ENCODE results near the gene CDKN1A. TPM values are rescaled to one million over a fixed set of nuclear protein-coding genes. Genes with fewer than 3 reads are reported as not detected.

CDKN1A gene
- total RNA-seq, 3 donors from 2014 or later (not counting 1 experiment from before 2014, with no cell fraction given) = 19.1 to 40.7 (median 25.4) TPM

DNA sequence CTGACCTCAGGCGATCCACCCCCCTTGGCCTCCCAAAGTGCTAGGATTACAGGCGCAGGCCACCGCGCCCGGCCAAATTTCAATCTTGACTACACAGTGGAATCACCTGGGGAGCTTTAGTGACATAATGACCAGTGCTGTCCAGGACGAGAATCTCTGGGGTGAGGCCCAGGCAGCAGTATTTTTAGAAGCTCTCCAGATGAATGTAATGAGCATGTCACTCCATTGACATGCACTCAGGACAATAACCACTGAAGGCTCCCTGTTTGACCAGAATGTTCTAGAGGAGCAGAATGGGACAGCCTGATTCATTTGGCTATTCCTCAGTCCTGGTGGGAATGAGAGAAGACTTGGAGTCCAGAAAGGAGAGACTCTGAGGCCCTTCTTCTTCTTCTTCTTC lies 45.1 kb upstream of the CDKN1A start:
- Histone ChIP-seq H3K36me3 (ENCODE audit: control insufficient read depth, insufficient read depth, low read length) (no peaks in the 10 kb centered on the region), H3K27ac (ENCODE audit: low read length) (no peak overlapping the region), H3K4me1 (ENCODE audit: control insufficient read depth, insufficient read depth, low read length) (peaks cover 4% of the 10 kb centered on the region), H3K9me3 (ENCODE audit: control insufficient read depth, insufficient read depth, low read length) (no peaks in the 10 kb centered on the region), H3K4me3 (ENCODE audit: low read length) (no peak overlapping the region), H3K27me3 (ENCODE audit: control insufficient read depth, insufficient read depth, low read length) (no peaks in the 10 kb centered on the region)
- no peaks in the 10 kb centered on the region for H3K4me1 Mint-ChIP-seq
- ATAC-seq (no peak), DNase-seq (no peak)
- no peaks in the 10 kb centered on the region for H3K9me3 Mint-ChIP-seq
- H3K4me3 Mint-ChIP-seq = no peak overlapping the region
- no peak overlapping the region for H3K27ac Mint-ChIP-seq
- no peaks in the 10 kb centered on the region for H3K27me3 Mint-ChIP-seq (ENCODE audit: low read depth in 2 of 2)
- intact Hi-C loops (cut with micrococcal nuclease) = no loop called here
- TF ChIP-seq, protein P1, sequence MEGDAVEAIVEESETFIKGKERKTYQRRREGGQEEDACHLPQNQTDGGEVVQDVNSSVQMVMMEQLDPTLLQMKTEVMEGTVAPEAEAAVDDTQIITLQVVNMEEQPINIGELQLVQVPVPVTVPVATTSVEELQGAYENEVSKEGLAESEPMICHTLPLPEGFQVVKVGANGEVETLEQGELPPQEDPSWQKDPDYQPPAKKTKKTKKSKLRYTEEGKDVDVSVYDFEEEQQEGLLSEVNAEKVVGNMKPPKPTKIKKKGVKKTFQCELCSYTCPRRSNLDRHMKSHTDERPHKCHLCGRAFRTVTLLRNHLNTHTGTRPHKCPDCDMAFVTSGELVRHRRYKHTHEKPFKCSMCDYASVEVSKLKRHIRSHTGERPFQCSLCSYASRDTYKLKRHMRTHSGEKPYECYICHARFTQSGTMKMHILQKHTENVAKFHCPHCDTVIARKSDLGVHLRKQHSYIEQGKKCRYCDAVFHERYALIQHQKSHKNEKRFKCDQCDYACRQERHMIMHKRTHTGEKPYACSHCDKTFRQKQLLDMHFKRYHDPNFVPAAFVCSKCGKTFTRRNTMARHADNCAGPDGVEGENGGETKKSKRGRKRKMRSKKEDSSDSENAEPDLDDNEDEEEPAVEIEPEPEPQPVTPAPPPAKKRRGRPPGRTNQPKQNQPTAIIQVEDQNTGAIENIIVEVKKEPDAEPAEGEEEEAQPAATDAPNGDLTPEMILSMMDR (IDR thresholded peaks at IDR 0.05) = no peak
- no peaks in the 10 kb centered on the region for H3K36me3 Mint-ChIP-seq
- 98% methylated on average over 6 of the region's 6 CpGs for WGBS (ENCODE audit: insufficient coverage)

DNA sequence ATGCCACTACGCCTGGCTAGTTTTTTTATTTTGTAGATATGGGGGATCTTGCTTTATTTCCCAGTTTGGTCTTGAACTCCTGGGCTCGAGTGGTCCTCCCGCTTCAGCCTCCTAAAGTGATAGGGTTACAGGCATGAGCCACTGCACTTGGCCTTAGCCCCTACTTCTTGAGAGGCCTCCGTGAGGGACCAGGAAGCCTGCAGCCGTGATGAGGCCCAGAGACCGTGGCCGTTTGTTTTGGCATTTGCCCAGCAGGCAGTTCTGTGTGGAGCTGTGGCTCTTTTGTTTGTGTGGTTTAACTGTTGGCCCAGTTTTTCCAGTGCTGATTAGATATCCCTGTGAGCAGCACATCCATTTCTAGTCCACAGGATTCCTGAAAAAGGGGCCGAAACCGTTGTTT lies 44.6 kb upstream of the CDKN1A start:
- DNase-seq = no peak
- Histone ChIP-seq H3K36me3 (ENCODE audit: control insufficient read depth, insufficient read depth, low read length) (no peaks in the 10 kb centered on the region), H3K4me1 (ENCODE audit: control insufficient read depth, insufficient read depth, low read length) (peaks cover 4% of the 10 kb centered on the region), H3K4me3 (ENCODE audit: low read length) (no peak overlapping the region), H3K27me3 (ENCODE audit: control insufficient read depth, insufficient read depth, low read length) (no peaks in the 10 kb centered on the region), H3K9me3 (ENCODE audit: control insufficient read depth, insufficient read depth, low read length) (no peaks in the 10 kb centered on the region), H3K27ac (ENCODE audit: low read length) (no peak overlapping the region)
- WGBS (ENCODE audit: insufficient coverage) = 56% methylated on average over 9 of the region's 9 CpGs
- TF ChIP-seq, protein P1 (IDR thresholded peaks at IDR 0.05) = no peak
- ATAC-seq = no peak
- intact Hi-C loops (cut with micrococcal nuclease) = no loop called here
- H3K27ac Mint-ChIP-seq = no peak overlapping the region
- H3K9me3 Mint-ChIP-seq = no peaks in the 10 kb centered on the region
- H3K4me1 Mint-ChIP-seq = no peaks in the 10 kb centered on the region
- H3K27me3 Mint-ChIP-seq (ENCODE audit: low read depth in 2 of 2) = no peaks in the 10 kb centered on the region
- H3K4me3 Mint-ChIP-seq = no peak overlapping the region
- H3K36me3 Mint-ChIP-seq = no peaks in the 10 kb centered on the region

DNA sequence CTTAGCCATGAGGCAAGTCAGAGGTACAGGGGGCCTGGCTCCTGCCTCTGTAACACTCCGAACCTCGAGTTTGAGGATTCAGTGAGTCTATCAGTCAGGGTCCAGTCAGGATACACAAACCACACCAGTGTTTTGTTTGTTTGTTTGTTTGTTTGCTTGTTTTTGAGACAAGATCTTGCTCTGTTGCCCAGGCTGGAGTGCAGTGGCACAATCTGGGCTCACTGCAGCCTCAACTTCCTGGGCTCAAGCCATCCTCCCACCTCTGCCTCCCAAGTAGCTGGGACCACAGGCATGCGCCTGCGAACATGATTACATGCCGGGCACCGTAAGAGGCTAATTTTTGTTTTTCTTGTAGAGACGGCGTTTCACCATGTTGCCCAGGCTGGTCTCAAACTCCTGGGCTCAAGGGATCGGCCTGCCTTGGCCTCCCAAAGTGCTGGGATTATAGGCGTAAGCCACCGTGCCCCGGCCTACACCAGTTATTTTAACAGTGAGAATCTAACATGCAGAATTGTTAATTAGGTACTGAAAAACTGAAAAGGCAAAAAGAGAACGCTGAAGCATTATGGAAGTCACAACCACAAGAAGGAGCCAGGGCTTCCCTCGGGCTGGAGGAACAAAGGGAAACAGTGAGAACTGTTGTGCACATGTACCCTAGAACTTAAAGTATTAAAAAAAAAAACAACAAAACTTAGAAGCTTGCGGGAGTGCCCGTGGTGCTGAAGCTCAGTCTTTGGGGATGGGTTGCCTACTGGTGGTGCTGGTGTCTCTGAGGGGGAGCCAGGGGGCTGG lies 44.0 kb upstream of the CDKN1A start:
- Mint-ChIP-seq H3K4me3 (no peak overlapping the region), H3K27me3 (ENCODE audit: low read depth in 2 of 2) (no peaks in the 10 kb centered on the region), H3K36me3 (no peaks in the 10 kb centered on the region), H3K9me3 (no peaks in the 10 kb centered on the region), H3K4me1 (no peaks in the 10 kb centered on the region), H3K27ac (no peak overlapping the region)
- H3K36me3 ChIP-seq (ENCODE audit: control insufficient read depth, insufficient read depth, low read length) = no peaks in the 10 kb centered on the region
- intact Hi-C loops (cut with micrococcal nuclease) = no loop called here
- DNase-seq = no peak
- no peaks in the 10 kb centered on the region for H3K9me3 ChIP-seq (ENCODE audit: control insufficient read depth, insufficient read depth, low read length)
- no peak for ATAC-seq
- no peaks in the 10 kb centered on the region for H3K4me1 ChIP-seq (ENCODE audit: control insufficient read depth, insufficient read depth, low read length)
- TF ChIP-seq, protein P1 (IDR thresholded peaks at IDR 0.05) = no peak
- H3K27me3 ChIP-seq (ENCODE audit: control insufficient read depth, insufficient read depth, low read length) = no peaks in the 10 kb centered on the region
- H3K4me3 ChIP-seq (ENCODE audit: low read length) = no peak overlapping the region
- 83% methylated on average over 16 of the region's 16 CpGs for WGBS (ENCODE audit: insufficient coverage)
- no peak overlapping the region for H3K27ac ChIP-seq (ENCODE audit: low read length)

DNA sequence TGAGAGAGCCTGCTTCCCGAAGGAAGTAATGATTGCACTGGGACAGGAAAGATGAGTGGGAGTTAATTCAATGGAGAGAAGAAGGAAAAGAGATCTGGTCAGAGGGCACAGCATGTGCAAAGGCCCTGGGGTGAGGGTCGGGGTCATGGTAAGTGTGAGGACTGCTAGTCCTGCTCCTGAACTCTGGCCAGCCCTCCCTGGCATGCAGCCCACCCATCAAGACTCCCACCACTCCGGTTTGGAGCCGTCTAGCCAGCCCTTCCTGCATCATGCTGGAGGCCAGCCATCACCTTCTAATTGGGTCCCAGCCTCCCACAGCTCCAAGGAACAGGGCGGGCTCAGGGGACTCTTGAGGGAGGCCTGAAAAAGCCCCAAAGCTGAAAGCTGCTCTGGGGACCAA lies 42.2 kb upstream of the CDKN1A start:
- TF ChIP-seq, protein P1 (IDR thresholded peaks at IDR 0.05) = no peak
- H3K27me3 ChIP-seq (ENCODE audit: control insufficient read depth, insufficient read depth, low read length) = no peaks in the 10 kb centered on the region
- 79% methylated on average over 5 of the region's 5 CpGs for WGBS (ENCODE audit: insufficient coverage)

More for the DNA sequence above, 42.2 kb upstream of the CDKN1A start:
- no peaks in the 10 kb centered on the region for H3K27me3 Mint-ChIP-seq (ENCODE audit: low read depth in 2 of 2)
- DNase-seq (no peak), ATAC-seq (no peak)
- no peaks in the 10 kb centered on the region for H3K4me1 ChIP-seq (ENCODE audit: control insufficient read depth, insufficient read depth, low read length)
- intact Hi-C loops (cut with micrococcal nuclease) = no loop called here
- H3K27ac Mint-ChIP-seq = no peak overlapping the region
- no peaks in the 10 kb centered on the region for H3K4me1 Mint-ChIP-seq
- no peak overlapping the region for H3K27ac ChIP-seq (ENCODE audit: low read length)
- no peaks in the 10 kb centered on the region for H3K36me3 Mint-ChIP-seq
- no peaks in the 10 kb centered on the region for H3K36me3 ChIP-seq (ENCODE audit: control insufficient read depth, insufficient read depth, low read length)
- H3K9me3 ChIP-seq (ENCODE audit: control insufficient read depth, insufficient read depth, low read length) = no peaks in the 10 kb centered on the region
- no peak overlapping the region for H3K4me3 Mint-ChIP-seq
- no peak overlapping the region for H3K4me3 ChIP-seq (ENCODE audit: low read length)
- H3K9me3 Mint-ChIP-seq = no peaks in the 10 kb centered on the region

Data from natural killer cell (primary cell).